Immature natural killer cell (primary cell): ENCODE measurements around the gene CIAPIN1. TPM values are rescaled to one million over a fixed set of nuclear protein-coding genes. Genes with fewer than 3 reads are reported as not detected.
A peak's percentile ranks its signal among the peaks of the same experiment; 100 is the strongest.

Experiments
- DNase-seq, 3 donors: peaks; one replicate each; pipeline ENCODE4 v3.0.0; 2022; ENCODE audit warnings: mixed read lengths in 1 of 3
- H3K27ac Mint-ChIP-seq, 6 donors: one replicate each; pipeline ENCODE4 v1.8.0; 2020; ENCODE audit warnings: mixed read lengths in 6 of 6, mild to moderate bottlenecking in 5 of 6, inconsistent platforms in 4 of 6, moderate library complexity in 3 of 6
- H3K27me3 Mint-ChIP-seq, 3 donors: one replicate each; pipeline ENCODE4 v1.8.0; 2020 to 2021; ENCODE audit warnings: low read depth in 3 of 3, mild to moderate bottlenecking in 3 of 3, mixed read lengths in 3 of 3, moderate library complexity in 3 of 3, inconsistent platforms in 1 of 3
- H3K36me3 Mint-ChIP-seq, 3 donors: one replicate each; pipeline ENCODE4 v1.8.0; 2020; ENCODE audit warnings: mixed read lengths in 3 of 3, inconsistent platforms in 2 of 3, mild to moderate bottlenecking in 2 of 3
- H3K4me1 Mint-ChIP-seq, 2 donors: one replicate each; pipeline ENCODE4 v1.8.0; 2020; ENCODE audit warnings: inconsistent platforms in 2 of 2, mild to moderate bottlenecking in 2 of 2, mixed read lengths in 2 of 2, moderate library complexity in 1 of 2
- H3K4me3 Mint-ChIP-seq, 5 donors: one replicate each; pipeline ENCODE4 v1.8.0; 2020; ENCODE audit warnings: mild to moderate bottlenecking in 5 of 5, mixed read lengths in 5 of 5, inconsistent platforms in 3 of 5, moderate library complexity in 3 of 5
- H3K9me3 Mint-ChIP-seq, 6 donors: one replicate each; pipeline ENCODE4 v1.8.0; 2020; ENCODE audit warnings: mild to moderate bottlenecking in 6 of 6, mixed read lengths in 6 of 6, inconsistent platforms in 4 of 6, moderate library complexity in 3 of 6
- polyA plus RNA-seq, 3 donors: library from polyadenylated mRNA; unstranded; fragments of 300-500 nt; fragmentation: Illumina TruSeq; gene quantifications; one replicate each; pipeline ENCODE4 v1.2.3, GENCODE V29; 2021

Gene CIAPIN1
- polyA plus RNA-seq: 10 to 100 TPM; 65.9 to 98.5 (median 68.3) TPM

GRCh38 chr16:57447186-57447962 lies at the start of gene CIAPIN1, which contains the start of gene COQ9:
TSS of gene CIAPIN1 (minus strand) at chr16:57447385. CDS start at chr16:57440928, 6,457 bp downstream.
TSS of gene COQ9 (plus strand) at chr16:57447479. CDS start at chr16:57447506, 27 bp downstream.
- peaks cover 0 to 1% (median 0%) of the 10 kb centered on the region in 3 donors for H3K27me3 Mint-ChIP-seq
- peaks cover 4 to 7% (median 6%) of the 10 kb centered on the region in 3 donors for H3K36me3 Mint-ChIP-seq
- H3K4me1 Mint-ChIP-seq: peaks cover 16 to 33% of the 10 kb centered on the region in 2 donors
- peak within 1 kb of the TSS; percentile 80 to 93 (median 85) for H3K27ac Mint-ChIP-seq
- no peaks in the 10 kb centered on the region for H3K9me3 Mint-ChIP-seq
- DNase-seq: peak; percentile 88 to 91 (median 91)
- peak within 1 kb of the TSS; percentile 89 to 91 (median 90) for H3K4me3 Mint-ChIP-seq

GRCh38 chr16:57493767-57494166 lies 46.6 kb upstream of the CIAPIN1 start:
- no peaks in the 10 kb centered on the region for H3K9me3 Mint-ChIP-seq
- no peaks in the 10 kb centered on the region for H3K4me1 Mint-ChIP-seq
- DNase-seq: no peak
- peaks cover 0 to 5% (median 1%) of the 10 kb centered on the region in 3 donors for H3K27me3 Mint-ChIP-seq
- no peak overlapping the region for H3K27ac Mint-ChIP-seq
- no peak overlapping the region for H3K4me3 Mint-ChIP-seq
- H3K36me3 Mint-ChIP-seq: no peaks in the 10 kb centered on the region

GRCh38 chr16:57489229-57489628 lies 42.0 kb upstream of the CIAPIN1 start:
- Mint-ChIP-seq H3K36me3 (no peaks in the 10 kb centered on the region), H3K4me3 (no peak overlapping the region)

GRCh38 chr16:57486858-57487834 lies 40.0 kb upstream of the CIAPIN1 start:
- H3K27ac Mint-ChIP-seq: peak overlapping the region in 2 of 6 donors; percentile 10 to 65
- peak overlapping the region; percentile 73 to 81 (median 74) for H3K4me3 Mint-ChIP-seq
- peaks cover 18 to 20% of the 10 kb centered on the region in 2 donors for H3K4me1 Mint-ChIP-seq
- H3K27me3 Mint-ChIP-seq: peaks cover 0 to 5% (median 0%) of the 10 kb centered on the region in 3 donors
- H3K36me3 Mint-ChIP-seq: no peaks in the 10 kb centered on the region
- no peaks in the 10 kb centered on the region for H3K9me3 Mint-ChIP-seq
- DNase-seq: no peak

More at GRCh38 chr16:57489229-57489628, 42.0 kb upstream of the CIAPIN1 start:
- peaks cover 18% of the 10 kb centered on the region in 2 donors for H3K4me1 Mint-ChIP-seq
- DNase-seq: no peak
- H3K9me3 Mint-ChIP-seq: no peaks in the 10 kb centered on the region
- H3K27ac Mint-ChIP-seq: no peak overlapping the region
- peaks cover 0 to 5% (median 0%) of the 10 kb centered on the region in 3 donors for H3K27me3 Mint-ChIP-seq

GRCh38 chr16:57485916-57486857 lies 39.0 kb upstream of the CIAPIN1 start, which contains the start of gene DOK4:
TSS of gene DOK4 (minus strand) at chr16:57486493. CDS start at chr16:57479507, 6,986 bp downstream.
- Mint-ChIP-seq H3K4me3 (peak within 1 kb of the TSS; percentile 81 to 85 (median 84)), H3K4me1 (peaks cover 18 to 20% of the 10 kb centered on the region in 2 donors), H3K9me3 (no peaks in the 10 kb centered on the region), H3K36me3 (no peaks in the 10 kb centered on the region), H3K27me3 (peaks cover 0 to 2% (median 0%) of the 10 kb centered on the region in 3 donors), H3K27ac (peak within 1 kb of the TSS in 5 of 6 donors; percentile 10 to 75 (median 34))
- peak; percentile 59 to 73 (median 70) for DNase-seq

GRCh38 chr16:57485091-57485915 lies 38.1 kb upstream of the CIAPIN1 start:
- no peak for DNase-seq
- peak overlapping the region in 4 of 6 donors; percentile 32 to 75 (median 46) for H3K27ac Mint-ChIP-seq
- H3K27me3 Mint-ChIP-seq: peaks cover 0 to 2% (median 0%) of the 10 kb centered on the region in 3 donors
- no peaks in the 10 kb centered on the region for H3K36me3 Mint-ChIP-seq
- H3K4me1 Mint-ChIP-seq: peaks cover 18 to 20% of the 10 kb centered on the region in 2 donors
- H3K9me3 Mint-ChIP-seq: no peaks in the 10 kb centered on the region
- peak overlapping the region; percentile 81 to 85 (median 84) for H3K4me3 Mint-ChIP-seq

GRCh38 chr16:57484515-57485005 lies 37.4 kb upstream of the CIAPIN1 start:
- Mint-ChIP-seq H3K36me3 (no peaks in the 10 kb centered on the region), H3K27ac (peak overlapping the region in 2 of 6 donors; percentile 21 to 82), H3K4me1 (peaks cover 21% of the 10 kb centered on the region in 2 donors), H3K27me3 (peaks cover 0 to 2% (median 0%) of the 10 kb centered on the region in 3 donors), H3K4me3 (peak overlapping the region in 2 of 5 donors; percentile 5 to 17), H3K9me3 (no peaks in the 10 kb centered on the region)
- no peak for DNase-seq

GRCh38 chr16:57483725-57484514 lies 36.7 kb upstream of the CIAPIN1 start:
- H3K4me1 Mint-ChIP-seq: peaks cover 24 to 27% of the 10 kb centered on the region in 2 donors
- no peak overlapping the region for H3K4me3 Mint-ChIP-seq
- H3K9me3 Mint-ChIP-seq: no peaks in the 10 kb centered on the region
- H3K27ac Mint-ChIP-seq: no peak overlapping the region
- H3K36me3 Mint-ChIP-seq: no peaks in the 10 kb centered on the region
- peaks cover 0 to 2% (median 0%) of the 10 kb centered on the region in 3 donors for H3K27me3 Mint-ChIP-seq
- DNase-seq: no peak

- H3K4me1 Mint-ChIP-seq: peaks cover 29 to 33% of the 10 kb centered on the region in 2 donors
- H3K27me3 Mint-ChIP-seq: peaks cover 0 to 2% (median 0%) of the 10 kb centered on the region in 3 donors
- no peaks in the 10 kb centered on the region for H3K9me3 Mint-ChIP-seq
- DNase-seq: no peak
- no peak overlapping the region for H3K4me3 Mint-ChIP-seq
- no peaks in the 10 kb centered on the region for H3K36me3 Mint-ChIP-seq
- H3K27ac Mint-ChIP-seq: no peak overlapping the region
Observed at GRCh38 chr16:57482845-57483545, 35.8 kb upstream of the CIAPIN1 start.

GRCh38 chr16:57481421-57481820 lies 34.2 kb upstream of the CIAPIN1 start:
- Mint-ChIP-seq H3K9me3 (no peaks in the 10 kb centered on the region), H3K4me3 (no peak overlapping the region), H3K36me3 (no peaks in the 10 kb centered on the region), H3K27me3 (peaks cover 0 to 4% (median 1%) of the 10 kb centered on the region in 3 donors), H3K4me1 (peaks cover 22 to 26% of the 10 kb centered on the region in 2 donors), H3K27ac (no peak overlapping the region)
- no peak for DNase-seq
